ENCODE data around the gene DLG2. TPM values are rescaled to one million over a fixed set of nuclear protein-coding genes. Genes with fewer than 3 reads are reported as not detected.
"Not testable (repeated sequence)": the region's sequence is repeated elsewhere in the genome, so short reads cannot be mapped to it uniquely, and the experiment has no call there.

Gene DLG2
- total RNA-seq, 1 experiment from 2014 or later, result 12.1 TPM

GRCh38 chr11:84383576-84383975 lies 1243.6 kb downstream of the DLG2 start:
- H3K36me3 ChIP-seq, result no peaks in the 10 kb centered on the region
- H3K27ac ChIP-seq, result no peak overlapping the region
- H3K9me3 ChIP-seq (replicated peaks), result no peaks in the 10 kb centered on the region
- H3K4me1 ChIP-seq, result peaks cover 12% of the 10 kb centered on the region
- DNase-seq, result no peak
- no peaks in the 10 kb centered on the region for H3K27me3 ChIP-seq
- H3K4me3 ChIP-seq, result no peak overlapping the region

GRCh38 chr11:84381666-84382065 lies 1245.5 kb downstream of the DLG2 start:
- Histone ChIP-seq H3K4me3 (no peak overlapping the region), H3K27ac (no peak overlapping the region)
- peak; percentile 38 to 66 for DNase-seq

DNA sequence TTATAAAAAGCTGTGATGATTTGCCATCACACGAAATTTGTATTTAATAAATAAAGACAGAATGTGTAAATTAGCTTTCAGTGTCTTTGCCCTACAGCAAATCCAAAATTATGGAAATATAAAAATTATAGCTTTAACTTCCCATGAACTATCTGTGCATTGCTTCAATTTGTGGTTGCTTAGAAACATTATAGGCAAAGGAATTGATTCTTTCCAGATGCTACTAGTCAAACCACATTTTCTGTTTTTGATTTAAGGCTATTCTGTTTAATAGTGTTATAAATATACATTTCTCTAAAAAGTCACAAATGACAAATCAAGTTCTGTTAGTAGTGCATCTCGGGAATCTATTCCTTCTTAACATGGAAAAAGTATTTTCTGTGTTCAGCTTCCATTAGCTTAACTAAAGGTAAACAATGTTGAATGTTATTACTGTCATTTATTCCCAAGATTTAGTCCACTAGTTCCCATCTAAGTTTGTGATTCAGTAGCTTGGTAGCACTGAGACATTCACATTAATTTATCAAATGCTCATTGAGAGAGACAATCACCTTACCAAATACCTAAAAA lies 1254.7 kb downstream of the DLG2 start:
- Histone ChIP-seq H3K4me3 (no peak overlapping the region), H3K27ac (no peak overlapping the region), H3K36me3 (no peaks in the 10 kb centered on the region), H3K9me3 (replicated peaks) (no peaks in the 10 kb centered on the region), H3K4me1 (no peaks in the 10 kb centered on the region), H3K27me3 (no peaks in the 10 kb centered on the region)
- DNase-seq, result no peak

More at GRCh38 chr11:84381666-84382065, 1245.5 kb downstream of the DLG2 start:
- peaks cover 12% of the 10 kb centered on the region for H3K4me1 ChIP-seq
- H3K9me3 ChIP-seq (replicated peaks), result no peaks in the 10 kb centered on the region
- H3K27me3 ChIP-seq, result no peaks in the 10 kb centered on the region
- H3K36me3 ChIP-seq, result no peaks in the 10 kb centered on the region

- H3K36me3 ChIP-seq, result no peaks in the 10 kb centered on the region
- no peaks in the 10 kb centered on the region for H3K9me3 ChIP-seq (replicated peaks)
- no peak for DNase-seq
- H3K4me1 ChIP-seq, result no peaks in the 10 kb centered on the region
- H3K4me3 ChIP-seq, result no peak overlapping the region
- no peak overlapping the region for H3K27ac ChIP-seq
- no peaks in the 10 kb centered on the region for H3K27me3 ChIP-seq
Observed at GRCh38 chr11:84358034-84358433, 1269.1 kb downstream of the DLG2 start.

GRCh38 chr11:84355911-84356310 lies 1271.2 kb downstream of the DLG2 start:
- Histone ChIP-seq H3K27ac (no peak overlapping the region), H3K4me1 (no peaks in the 10 kb centered on the region), H3K9me3 (replicated peaks) (no peaks in the 10 kb centered on the region), H3K27me3 (no peaks in the 10 kb centered on the region), H3K36me3 (no peaks in the 10 kb centered on the region), H3K4me3 (no peak overlapping the region)
- no peak for DNase-seq

DNA sequence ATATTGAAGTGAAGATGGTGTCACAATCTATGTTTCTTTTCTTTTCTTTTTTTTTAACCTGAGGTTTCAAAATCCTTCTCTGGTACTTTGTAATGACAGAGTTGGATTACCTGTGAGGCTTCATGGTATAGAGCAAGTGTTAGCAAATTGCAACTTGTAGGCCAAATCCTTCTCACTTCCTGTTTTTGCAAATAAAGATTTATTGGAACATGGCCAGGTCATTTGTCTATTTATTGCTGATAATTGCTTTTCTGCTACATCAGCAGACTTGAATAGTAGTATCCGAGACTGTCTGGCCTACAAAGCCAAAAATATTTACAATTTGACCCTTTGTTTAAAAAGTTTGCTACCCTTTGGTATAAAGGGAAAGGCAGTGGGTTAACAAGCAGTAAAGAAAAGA lies 1281.5 kb downstream of the DLG2 start:
- Histone ChIP-seq H3K27me3 (no peaks in the 10 kb centered on the region), H3K4me3 (no peak overlapping the region), H3K36me3 (no peaks in the 10 kb centered on the region), H3K4me1 (no peaks in the 10 kb centered on the region), H3K27ac (no peak overlapping the region), H3K9me3 (replicated peaks) (no peaks in the 10 kb centered on the region)
- no peak for DNase-seq

GRCh38 chr11:84345027-84345426 lies 1282.1 kb downstream of the DLG2 start:
- no peaks in the 10 kb centered on the region for H3K27me3 ChIP-seq
- no peaks in the 10 kb centered on the region for H3K36me3 ChIP-seq
- no peak for DNase-seq
- no peaks in the 10 kb centered on the region for H3K4me1 ChIP-seq
- no peaks in the 10 kb centered on the region for H3K9me3 ChIP-seq (replicated peaks)
- H3K27ac ChIP-seq, result no peak overlapping the region
- H3K4me3 ChIP-seq, result no peak overlapping the region

DNA sequence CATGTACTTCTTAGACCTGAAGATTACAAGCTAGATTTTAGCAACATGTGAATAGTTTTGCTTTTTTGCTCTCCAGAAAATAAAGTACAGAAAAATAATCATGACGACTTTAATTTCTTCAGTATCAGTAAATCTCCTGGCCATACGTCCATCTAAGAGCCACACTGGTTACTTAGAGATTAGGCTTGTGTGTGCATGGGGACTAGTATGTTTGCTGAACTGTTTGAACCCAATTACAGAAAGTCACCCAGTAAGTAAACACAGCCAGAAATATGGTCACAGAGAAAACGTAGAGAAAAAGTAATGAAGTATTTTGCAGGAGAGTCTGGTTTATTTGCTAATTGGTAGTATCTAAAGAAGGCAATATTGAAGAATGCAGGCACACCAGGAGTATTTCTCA lies 1287.3 kb downstream of the DLG2 start:
- H3K9me3 ChIP-seq (replicated peaks), result no peaks in the 10 kb centered on the region
- DNase-seq, result no peak
- no peak overlapping the region for H3K27ac ChIP-seq
- no peak overlapping the region for H3K4me3 ChIP-seq
- H3K36me3 ChIP-seq, result no peaks in the 10 kb centered on the region
- no peaks in the 10 kb centered on the region for H3K27me3 ChIP-seq
- no peaks in the 10 kb centered on the region for H3K4me1 ChIP-seq

- no peaks in the 10 kb centered on the region for H3K4me1 ChIP-seq
- no peaks in the 10 kb centered on the region for H3K36me3 ChIP-seq
- DNase-seq, result no peak
- H3K27ac ChIP-seq, result no peak overlapping the region
- H3K4me3 ChIP-seq, result no peak overlapping the region
- H3K27me3 ChIP-seq, result no peaks in the 10 kb centered on the region
- no peaks in the 10 kb centered on the region for H3K9me3 ChIP-seq (replicated peaks)
Observed at GRCh38 chr11:84333221-84333620, 1293.9 kb downstream of the DLG2 start.

DNA sequence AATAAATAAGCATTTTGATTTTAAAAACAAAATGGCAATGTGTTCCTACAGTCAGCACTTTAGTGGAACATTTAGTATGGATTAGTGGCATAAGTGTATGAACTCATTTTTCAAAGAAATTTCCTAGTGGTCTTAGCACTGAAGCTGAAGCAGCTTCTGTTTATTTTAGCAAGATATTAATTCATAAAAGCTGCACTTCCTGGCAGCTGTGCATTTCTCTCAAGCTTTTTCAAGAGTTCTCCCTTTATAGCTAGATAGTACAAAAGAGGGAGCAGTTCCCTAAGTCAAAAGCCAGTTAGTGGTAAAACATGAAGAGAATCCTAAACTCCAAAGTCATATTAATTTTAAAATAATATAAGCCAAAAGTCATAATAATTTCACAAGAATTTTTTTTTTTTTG lies 1304.9 kb downstream of the DLG2 start:
- peaks cover 23% of the 10 kb centered on the region for H3K4me1 ChIP-seq
- DNase-seq, result peak; percentile 52 to 83
- H3K4me3 ChIP-seq, result no peak overlapping the region
- no peaks in the 10 kb centered on the region for H3K36me3 ChIP-seq
- no peaks in the 10 kb centered on the region for H3K27me3 ChIP-seq
- no peaks in the 10 kb centered on the region; the same call in 1 of the 2 replicates for H3K9me3 ChIP-seq (replicated peaks)
- H3K27ac ChIP-seq, result peak overlapping the region; percentile 63

- no peaks in the 10 kb centered on the region for H3K27me3 ChIP-seq
- no peak overlapping the region for H3K4me3 ChIP-seq
- no peaks in the 10 kb centered on the region for H3K9me3 ChIP-seq (replicated peaks)
- no peaks in the 10 kb centered on the region for H3K36me3 ChIP-seq
- peaks cover 23% of the 10 kb centered on the region for H3K4me1 ChIP-seq
- H3K27ac ChIP-seq, result no peak overlapping the region
- DNase-seq, result no peak
Observed at GRCh38 chr11:84319863-84320262, 1307.3 kb downstream of the DLG2 start.

DNA sequence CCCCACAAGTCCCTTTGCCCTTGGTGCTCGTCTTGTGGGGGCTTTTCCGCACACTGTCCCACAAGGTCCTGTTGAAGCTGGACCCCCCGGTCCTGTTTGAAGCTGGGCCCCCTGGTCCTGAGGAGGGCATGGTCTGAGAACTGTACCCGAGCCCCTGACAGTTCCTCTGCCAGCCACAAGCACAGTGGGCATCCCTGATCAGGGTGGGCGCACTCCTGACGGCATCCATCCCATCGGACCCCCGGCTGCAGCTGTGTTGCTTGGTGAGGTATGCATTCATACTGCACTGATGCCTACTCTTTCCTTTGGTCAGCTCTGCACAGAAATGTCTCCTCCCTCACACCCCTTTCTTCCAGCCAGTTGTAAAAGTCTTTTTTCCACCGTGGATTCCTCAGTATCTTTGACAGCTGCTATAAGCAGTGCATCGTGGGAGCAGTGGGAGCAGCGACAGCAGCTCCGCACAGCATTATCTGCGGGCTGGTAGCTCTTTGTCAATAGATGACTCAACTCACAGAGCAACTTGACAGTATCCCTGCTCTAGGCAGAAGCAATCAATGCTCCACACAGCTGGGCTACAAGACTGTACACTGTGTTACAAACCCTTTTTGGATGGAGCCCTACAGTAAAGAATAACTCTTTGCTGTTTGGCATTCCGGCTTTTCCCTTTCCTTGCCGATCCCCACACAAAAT lies 1310.1 kb downstream of the DLG2 start:
- H3K4me3 ChIP-seq, result peak overlapping the region; percentile 37
- no peaks in the 10 kb centered on the region for H3K36me3 ChIP-seq
- peaks cover 17% of the 10 kb centered on the region for H3K4me1 ChIP-seq
- H3K27me3 ChIP-seq, result no peaks in the 10 kb centered on the region
- no peaks in the 10 kb centered on the region for H3K9me3 ChIP-seq (replicated peaks)
- peak; percentile 73 to 84 for DNase-seq
- no peak overlapping the region for H3K27ac ChIP-seq

- no peaks in the 10 kb centered on the region for H3K27me3 ChIP-seq
- peaks cover 5% of the 10 kb centered on the region; the same call in 1 of the 2 replicates for H3K4me1 ChIP-seq
- H3K9me3 ChIP-seq (replicated peaks), result no peaks in the 10 kb centered on the region
- DNase-seq, result no peak
- no peaks in the 10 kb centered on the region for H3K36me3 ChIP-seq
- no peak overlapping the region for H3K27ac ChIP-seq
- H3K4me3 ChIP-seq, result no peak overlapping the region
Observed at GRCh38 chr11:84313830-84314359, 1313.2 kb downstream of the DLG2 start.

GRCh38 chr11:84310268-84310667 lies 1316.9 kb downstream of the DLG2 start:
- Histone ChIP-seq H3K27ac (no peak overlapping the region), H3K36me3 (no peaks in the 10 kb centered on the region), H3K4me3 (no peak overlapping the region), H3K9me3 (replicated peaks) (no peaks in the 10 kb centered on the region), H3K27me3 (no peaks in the 10 kb centered on the region), H3K4me1 (no peaks in the 10 kb centered on the region)
- no peak for DNase-seq

DNA sequence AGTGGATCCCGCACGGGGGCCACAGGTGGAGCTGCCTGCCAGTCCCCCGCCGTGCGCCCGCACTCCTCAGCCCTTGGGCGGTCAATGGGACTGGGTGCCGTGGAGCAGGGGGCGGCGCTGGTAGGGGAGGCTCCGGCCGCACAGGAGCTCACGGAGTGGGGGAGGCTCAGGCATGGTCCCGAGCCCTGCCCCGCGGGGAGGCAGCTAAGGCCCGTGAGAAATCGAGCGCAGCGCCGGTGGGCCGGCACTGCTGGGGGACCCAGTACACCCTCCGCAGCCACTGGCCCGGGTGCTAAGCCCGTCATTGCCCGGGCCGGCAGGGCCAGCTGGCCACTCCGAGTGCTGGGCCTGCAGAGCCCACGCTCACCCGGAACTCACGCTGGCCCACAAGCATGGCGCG lies 1318.7 kb downstream of the DLG2 start:
- not testable (repeated sequence) for DNase-seq; H3K4me1 ChIP-seq; H3K27ac ChIP-seq; H3K27me3 ChIP-seq; H3K9me3 ChIP-seq (replicated peaks); H3K4me3 ChIP-seq; H3K36me3 ChIP-seq

DNA sequence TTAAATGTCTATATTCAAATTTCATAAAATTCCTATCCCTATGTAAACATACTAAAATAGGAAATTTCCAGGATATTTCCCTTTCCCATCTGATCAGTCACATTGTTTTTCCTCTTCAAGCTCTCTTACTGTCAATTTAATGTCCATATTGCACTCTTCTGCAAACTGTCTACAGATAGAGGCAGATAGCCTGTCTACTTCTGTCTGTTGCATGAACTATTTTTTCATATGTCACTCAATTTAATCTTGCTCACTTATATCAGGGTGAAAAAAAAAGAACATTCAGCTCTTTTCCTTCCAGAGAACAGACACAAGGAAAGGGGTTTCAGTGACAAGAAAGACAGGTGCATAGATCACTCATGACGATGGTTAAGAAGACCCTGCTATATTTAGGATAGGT lies 1327.1 kb downstream of the DLG2 start:
- no peak for DNase-seq

More for the DNA sequence above, 1327.1 kb downstream of the DLG2 start:
- Histone ChIP-seq H3K36me3 (no peaks in the 10 kb centered on the region), H3K4me1 (no peaks in the 10 kb centered on the region), H3K9me3 (replicated peaks) (no peaks in the 10 kb centered on the region), H3K27me3 (no peaks in the 10 kb centered on the region), H3K4me3 (no peak overlapping the region), H3K27ac (no peak overlapping the region)

All from SJCRH30 (cell line).